ENCODE measurements around the gene HOXB3.

The HOXB3 gene

DNA sequence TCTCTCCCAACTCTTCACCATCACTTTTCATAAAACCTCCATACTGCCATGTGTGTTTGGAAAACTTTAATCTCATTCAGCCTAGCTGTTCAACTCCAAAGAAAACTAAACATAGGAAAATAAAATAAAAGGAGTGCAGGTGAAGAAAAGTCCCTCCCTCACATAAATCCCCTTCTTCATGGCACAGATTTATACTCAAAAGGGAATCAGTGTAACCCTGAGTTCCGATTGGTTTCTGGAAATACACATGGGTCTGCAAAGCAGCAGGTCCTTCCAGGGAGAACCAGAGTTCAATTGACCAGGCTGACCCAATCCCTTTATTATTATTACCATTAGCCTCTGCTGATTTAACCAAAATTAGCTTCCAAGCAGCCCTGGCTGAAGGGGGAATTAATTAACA is 36.2 kb downstream of the HOXB3 start:
- no peak for DNase-seq

DNA sequence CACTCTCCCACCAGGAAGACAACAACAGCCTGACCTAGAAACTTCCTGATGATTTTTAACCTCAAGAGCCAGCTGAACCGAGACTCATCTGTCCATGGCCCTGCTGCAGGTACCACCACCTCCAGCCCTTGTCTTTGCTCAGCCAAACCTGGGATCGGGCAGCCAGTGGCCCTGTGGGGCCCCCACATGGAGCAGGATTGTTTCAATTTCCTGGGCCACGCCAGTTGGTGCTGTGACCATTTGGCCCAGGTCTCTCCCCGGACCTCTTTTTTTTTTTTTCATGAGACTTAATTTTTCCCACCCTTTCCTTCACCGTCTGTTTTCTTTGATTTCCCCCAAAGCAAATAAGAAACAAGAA is 36.9 kb downstream of the HOXB3 start:
- no peak for DNase-seq

DNA sequence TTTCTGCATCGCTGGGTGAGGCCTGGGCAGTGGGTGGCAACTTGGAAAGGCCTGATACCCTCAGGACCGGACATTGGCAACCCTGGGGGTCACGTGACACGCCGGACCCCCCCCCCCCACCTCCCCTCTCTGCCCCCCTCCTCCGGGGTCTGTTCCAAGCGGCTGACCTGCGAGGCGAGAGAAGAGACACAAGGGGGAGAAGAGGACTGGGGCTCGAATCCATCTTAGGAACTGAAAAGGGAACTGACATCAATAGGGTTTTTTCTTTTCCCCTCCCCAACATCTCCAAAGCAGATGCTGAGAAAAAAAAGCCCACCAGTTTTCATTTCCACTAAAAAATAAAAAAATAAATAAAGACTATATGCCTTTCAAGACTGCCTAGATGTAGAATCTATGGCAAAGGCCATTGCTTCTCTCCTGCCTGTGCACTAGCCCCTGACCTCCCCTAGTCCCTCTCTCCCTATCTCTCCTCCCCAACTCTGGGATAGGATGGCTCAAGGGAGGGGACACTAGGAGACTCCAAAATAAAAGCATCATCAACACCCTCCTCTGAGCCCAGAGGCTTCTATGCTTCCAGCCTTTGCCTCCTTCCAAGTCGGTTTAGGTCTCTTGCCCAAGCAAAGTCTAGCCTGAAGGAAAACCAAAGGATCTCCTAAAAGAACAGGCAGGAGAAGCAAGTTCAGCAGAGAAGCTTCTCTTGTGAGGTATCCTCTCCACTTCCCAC is 37.4 kb downstream of the HOXB3 start:
- no peak for DNase-seq

DNA sequence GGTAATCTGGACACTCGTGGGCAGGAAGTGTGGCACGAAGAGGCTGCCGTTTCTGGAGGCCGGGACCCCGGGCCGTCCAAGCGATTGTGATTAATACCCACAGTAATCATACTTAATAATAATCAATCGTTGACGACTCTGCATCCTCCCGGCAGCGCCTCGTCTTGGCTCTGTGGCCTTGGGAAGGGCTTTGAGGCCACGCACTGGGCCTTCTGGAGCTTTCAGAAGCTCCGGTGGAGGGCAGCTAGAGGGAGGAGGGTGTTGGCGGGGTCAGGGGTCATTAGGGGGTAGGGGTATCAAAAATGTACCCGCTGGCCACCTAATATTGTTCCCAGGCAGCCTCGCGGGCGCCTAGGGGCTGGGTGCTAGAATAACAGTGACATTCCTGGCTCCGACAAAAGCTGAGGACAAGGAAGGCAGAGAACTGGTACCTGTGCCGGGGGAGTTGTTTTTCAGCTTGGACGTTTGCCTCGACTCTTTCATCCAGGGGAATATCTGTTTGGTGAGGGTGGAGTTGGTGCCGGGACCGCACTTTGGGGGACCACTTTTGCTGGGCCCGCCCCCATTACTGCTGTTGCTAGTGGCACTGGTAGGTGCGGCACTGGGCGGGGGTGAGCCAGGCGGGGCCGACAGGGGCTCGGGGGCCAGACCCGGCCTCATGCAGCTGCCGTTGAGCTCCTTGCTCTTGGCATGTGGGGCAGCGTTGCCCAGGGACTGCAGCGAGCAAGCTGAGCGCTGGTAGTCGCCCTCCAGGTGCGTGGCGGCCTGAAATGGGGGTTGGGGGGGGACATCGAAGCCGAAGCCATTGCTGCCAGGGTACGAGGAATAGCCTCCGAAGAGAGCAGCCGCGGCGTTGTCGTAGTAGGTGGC is 38.2 kb downstream of the HOXB3 start:
- DNase-seq = no peak

DNA sequence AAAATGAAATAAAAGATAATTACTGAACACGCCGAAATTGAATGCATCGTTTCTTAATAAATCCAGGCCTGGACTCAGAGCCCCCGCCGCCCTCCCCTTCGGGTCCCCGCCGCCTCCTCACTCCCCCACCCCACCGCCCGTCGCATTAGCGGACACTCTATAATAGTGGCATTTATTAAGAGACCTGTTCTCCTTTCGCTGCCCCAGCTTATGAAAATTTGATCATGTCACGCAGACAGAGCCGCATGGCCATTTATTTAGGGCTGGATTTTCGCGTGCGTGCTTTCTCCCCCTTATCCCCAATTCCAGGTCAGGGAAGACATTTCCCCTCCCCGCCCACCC is 38.9 kb downstream of the HOXB3 start:
- DNase-seq = no peak

DNA sequence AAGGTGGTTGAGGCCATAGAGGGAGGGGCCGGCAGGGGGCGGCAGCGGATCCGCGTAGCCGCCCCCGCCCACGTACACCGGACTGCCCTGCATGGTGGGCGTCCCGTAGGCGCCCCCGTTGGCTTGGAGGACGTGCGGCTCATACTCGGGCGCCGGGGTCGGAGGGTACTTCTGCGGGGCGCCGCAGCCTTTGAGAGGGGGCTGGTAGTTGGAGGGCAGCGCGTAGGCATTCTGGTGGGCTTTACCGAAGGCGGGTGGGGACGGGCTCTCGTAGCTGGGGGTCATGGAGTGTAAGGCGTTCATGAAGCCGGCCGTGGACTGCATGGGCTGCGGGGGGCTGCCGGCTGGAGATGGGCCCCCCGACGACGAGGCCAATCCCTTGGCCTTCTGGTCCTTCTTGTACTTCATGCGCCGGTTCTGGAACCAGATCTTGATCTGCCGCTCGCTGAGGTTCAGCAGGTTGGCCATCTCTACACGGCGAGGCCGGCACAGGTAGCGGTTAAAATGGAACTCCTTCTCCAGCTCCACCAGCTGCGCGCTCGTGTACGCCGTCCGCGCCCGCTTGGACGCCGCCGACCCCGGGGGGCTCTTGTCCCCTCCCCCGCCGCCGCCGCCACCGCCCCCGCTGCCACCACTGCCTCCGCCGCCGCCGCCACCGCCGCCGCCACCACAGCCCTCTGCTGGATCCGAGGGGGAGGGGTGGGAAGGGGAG is 39.4 kb downstream of the HOXB3 start:
- no peak for DNase-seq

DNA sequence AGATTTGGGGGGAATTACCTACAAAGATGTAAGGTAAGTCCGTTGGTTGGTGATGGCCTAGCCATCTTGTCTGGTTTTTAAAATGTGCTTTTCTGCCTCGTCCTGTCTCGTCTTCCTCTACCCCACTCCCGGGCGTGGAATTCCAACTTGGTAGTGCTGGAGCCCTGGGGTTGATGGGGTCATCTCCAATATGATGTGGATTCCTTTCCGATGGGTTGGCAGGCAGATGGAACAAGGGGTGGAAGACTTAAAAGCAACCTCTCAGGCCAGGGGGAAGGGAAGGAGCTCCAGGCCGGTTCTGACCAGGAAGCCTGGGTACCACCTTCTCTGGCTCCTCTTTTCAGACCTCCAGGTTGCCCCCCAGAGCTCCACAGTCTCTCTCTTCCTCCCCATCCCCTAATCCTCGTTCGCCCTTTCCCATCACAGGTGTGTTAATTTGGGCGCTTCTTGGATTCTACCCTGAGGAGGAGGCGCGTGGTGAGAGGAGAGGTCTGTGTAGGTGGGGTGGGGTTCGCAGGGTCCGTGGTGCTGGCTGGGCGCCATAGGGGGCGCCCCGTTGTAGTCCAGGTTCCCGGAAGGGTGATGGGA is 40.0 kb downstream of the HOXB3 start:
- DNase-seq = no peak

DNA sequence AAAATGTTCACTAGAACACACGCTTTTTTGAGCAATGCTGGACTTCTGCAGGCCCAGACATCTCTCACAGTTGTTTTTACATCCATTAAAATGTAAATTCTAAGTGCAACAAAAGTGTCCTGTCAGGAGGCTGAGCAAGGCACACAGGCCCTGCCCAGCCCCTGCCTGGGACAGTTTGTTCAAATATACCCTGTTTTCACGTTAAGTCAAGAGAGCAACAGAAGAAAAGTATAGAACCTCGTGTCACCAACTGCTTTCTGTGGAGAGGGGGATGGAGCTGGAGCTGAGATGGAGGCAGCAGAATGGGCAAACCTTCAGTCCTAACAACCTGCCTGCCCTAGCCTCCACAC is 40.8 kb downstream of the HOXB3 start:
- DNase-seq = no peak

DNA sequence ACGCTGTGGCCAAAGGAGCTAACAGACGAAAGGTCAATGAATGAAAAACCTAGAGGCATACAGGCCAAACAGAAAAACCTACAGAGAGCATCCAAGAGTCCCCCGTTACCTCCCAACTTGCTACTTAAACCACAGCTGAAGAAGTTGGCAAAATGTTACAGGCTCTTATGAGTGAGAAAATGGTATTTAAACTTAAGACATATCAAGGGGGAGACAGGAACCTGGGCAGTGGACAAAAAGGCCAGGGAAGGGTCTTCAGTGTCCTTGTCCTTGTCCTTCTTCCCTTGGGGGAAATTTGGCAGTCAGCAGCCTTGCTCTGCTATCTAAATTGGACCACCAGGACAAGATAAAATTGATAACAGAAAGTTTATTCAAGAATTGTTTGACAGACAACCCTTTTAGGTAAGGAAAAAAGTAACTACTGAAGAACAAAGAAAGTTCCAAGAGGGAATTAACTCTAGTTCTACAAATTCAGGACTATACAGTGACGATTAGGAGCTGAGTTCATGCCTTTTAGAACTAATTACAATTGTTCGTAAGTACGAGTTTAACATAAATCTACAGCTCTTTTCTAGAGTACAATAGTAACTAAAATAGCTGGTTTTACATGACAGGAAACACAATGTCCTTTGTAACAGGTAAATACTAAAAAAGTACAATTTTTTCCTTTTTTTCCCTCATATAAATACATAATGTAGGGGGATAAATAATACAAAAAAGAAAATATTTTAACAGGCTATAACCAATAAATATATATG is 41.3 kb downstream of the HOXB3 start:
- DNase-seq = no peak

DNA sequence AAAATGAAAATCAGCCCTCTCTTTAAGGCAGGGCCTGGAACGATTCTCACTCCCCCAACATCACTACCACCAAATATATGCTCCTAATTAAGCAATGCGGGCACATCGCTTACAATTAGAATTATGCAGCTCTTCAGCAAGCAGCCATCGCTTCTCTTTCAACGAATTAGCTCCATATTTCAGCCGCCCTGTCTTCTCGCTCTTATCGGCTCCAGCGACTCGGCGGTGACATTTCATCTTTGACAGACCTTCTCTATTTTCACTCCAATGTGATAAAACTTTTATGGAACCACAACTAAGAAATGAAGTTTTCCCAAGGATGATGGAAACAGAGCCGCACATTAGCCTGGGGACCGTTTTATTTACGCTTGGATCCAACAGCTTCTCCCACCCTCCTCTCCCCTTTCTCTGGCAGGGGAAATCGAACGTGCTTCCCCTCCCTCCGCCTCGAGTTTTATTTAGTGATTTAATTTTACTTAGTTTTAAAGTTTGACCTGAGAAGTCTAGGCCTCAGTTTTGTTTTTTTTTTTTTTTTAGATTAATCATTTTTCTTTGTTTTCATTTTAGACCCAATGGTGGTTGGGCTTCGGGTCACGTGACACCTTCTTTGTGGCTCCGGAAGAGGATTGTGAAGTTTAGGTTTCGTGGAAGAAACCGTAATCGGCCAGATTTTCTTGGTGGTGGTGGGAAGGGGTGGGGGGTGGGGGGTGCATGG is 42.1 kb downstream of the HOXB3 start:
- peak; percentile 74 for DNase-seq

DNA sequence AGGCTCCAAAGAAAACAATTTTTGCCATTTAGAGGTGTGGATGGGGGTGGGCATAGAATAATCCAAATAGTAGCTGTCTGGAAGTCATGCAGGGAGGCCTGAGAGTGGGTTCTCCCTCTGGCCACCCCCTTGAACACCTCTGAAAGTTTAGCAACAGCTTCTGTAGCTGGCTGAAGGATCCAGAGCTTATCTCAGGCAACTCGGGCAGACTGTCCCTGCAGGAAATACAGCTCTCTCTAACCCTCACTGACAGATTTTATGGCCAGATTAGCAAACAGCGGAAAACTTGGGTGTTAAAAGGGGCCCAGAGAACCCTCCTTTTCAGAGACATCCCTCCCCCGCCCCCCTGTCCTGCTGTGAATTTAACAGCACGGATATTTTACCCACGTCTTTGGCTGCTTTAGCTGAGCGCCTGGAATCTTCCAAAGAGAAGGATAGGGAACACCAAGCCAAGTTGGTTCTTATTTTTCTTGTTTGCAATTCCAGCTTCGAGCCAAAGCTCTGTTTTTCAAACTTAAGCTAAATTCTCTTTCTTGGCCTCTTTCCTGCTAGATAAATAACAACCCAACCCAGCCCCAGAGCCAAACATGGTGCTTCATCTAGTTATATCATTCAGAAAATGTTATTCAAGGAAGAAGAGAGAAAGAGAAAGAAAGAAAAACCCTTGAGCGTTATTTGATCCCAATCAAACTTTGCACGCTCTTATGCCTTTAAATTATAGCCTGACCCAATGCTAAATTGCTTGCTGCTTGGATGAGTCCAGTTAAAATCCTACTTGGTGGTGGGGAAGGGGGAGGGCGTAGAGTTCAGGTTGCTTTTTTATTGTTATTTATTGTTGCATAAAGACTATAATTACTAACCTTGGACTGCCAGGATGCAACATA is 42.9 kb downstream of the HOXB3 start:
- peak; percentile 81 for DNase-seq

DNA sequence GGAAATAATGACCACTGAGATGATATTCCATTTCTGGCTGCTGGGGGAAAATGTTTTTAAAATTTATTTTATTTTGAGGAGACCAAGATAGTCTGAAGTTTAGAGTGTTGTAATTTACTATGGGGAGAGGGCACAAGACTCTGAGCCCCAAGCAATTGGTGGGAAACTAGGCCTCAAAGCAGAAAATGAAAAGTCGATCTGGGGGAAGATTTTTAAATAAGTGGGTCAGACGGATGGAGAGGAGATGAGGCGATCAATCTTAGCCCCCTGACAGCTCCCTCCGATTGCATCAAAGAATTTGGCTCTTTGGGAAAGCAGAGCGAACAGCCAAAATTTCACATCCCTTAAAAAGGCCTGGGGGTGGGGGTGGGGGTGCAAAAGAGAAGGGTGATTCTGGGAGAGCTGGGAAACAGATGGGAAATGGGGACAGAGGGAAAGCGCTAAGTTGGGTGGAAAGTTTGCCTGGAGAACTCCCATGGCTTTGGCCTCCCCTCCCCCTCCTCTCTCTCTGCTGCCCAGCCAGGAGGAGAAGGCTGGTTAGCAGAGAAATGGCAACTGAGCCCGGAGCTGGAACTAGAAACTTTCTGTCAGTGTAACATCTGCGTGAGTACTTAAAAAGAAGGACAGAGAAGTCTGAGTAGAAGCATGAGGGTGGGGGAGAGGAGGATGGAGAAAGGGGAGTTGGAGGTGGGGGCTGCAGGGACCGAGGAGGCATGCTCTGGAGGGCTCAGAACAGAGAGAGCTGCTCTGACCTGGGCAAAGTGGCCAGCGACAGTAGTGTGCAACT is 43.7 kb downstream of the HOXB3 start:
- DNase-seq = peak; percentile 57

DNA sequence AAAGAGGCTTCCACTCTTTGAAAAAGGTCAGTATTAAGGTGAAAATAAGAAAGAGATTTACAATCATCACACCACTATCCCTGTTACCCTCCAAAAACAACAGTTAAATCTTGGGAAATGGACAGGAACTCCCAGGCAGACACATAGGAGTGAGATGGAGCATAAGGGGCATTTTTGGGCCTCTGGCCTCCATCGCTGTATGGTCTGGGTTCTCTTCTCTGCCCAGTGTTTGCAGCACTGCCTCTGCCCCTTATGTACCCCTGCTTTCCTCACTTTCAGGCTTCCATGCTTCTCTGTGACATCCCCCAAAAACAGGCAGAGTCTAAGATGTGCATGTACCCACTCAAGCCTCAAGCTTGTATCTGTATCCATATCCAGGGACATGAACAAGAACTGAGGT is 44.5 kb downstream of the HOXB3 start:
- DNase-seq = no peak

DNA sequence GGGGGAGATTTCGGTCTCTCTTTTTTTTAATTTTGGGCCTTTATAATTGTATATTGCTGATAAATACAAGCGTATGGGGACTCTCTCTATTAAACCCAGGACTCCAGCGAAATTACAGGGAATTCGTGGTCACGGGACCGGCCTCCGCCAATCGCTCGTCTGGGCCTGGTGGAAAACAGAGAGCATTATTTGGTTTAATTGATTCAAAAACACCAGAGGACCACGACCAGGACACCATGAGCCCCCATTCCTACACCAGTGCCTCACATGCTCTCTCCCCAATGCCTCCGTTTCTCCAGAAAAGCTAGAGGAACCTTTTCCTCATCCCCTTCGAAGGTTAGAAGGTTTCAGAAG is 45.0 kb downstream of the HOXB3 start, which contains the start of gene HOXB2:
HOXB2 (minus strand) TSS at position 88 of the 354 bp plus-strand sequence. CDS start 198 bp downstream, outside the sequence.
- peak; percentile 70 for DNase-seq

DNA sequence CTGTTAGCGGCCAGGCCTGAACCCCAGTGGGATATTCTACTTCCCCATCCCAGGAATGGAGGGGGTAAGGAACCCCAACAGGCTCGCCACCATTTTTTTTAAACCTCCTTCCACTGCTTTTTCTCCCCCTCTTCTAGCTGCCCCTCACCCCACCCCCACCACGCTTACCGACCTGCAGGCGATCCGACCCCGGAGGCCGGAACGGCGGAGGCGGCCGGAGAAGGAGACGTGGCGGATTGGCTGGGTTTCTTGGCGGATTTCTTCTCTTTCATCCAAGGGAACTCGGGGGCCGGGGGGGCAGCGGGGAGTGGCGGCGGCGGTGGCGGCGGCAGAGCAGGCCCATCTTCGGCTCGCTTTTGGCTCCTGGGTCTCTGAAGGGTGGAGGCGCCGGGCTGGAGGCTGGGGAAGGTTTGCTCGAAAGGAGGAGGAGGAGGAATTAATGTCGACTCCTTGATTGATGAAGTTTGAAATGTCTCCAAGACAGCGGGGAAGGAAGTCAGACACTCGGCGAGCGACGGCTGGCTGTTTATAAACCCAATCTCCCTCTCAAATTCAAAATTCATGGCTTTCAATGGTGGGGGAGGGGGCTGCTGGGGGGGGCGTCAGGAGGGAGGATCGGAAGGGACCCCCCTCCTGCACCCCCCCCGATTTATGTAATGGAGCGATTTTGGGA is 45.6 kb downstream of the HOXB3 start:
- peak; percentile 92 for DNase-seq

DNA sequence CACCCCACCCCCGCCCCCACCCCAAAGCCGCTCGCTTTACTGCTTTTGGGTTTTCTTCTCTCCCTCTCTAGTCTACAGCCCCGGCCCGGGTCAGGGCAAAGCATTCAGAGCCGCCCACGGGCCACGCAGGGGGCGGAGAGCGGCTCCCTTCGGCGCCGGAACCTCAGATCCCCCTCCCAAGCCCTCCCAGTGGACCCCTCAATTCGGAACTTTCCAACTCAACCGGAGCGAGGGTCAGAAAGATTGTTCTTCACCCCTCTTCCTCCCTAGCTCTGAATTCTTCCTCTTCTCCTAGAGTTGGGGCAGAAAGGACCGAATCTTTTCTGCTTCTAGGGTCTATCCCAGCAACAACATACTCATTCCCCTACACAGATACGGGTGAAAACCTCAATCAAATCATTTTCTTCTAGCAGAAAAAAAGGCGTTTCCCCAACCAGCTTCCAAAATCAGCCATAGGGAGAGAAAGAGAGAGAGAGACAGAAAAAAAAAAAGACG is 46.1 kb downstream of the HOXB3 start:
- no peak for DNase-seq

DNA sequence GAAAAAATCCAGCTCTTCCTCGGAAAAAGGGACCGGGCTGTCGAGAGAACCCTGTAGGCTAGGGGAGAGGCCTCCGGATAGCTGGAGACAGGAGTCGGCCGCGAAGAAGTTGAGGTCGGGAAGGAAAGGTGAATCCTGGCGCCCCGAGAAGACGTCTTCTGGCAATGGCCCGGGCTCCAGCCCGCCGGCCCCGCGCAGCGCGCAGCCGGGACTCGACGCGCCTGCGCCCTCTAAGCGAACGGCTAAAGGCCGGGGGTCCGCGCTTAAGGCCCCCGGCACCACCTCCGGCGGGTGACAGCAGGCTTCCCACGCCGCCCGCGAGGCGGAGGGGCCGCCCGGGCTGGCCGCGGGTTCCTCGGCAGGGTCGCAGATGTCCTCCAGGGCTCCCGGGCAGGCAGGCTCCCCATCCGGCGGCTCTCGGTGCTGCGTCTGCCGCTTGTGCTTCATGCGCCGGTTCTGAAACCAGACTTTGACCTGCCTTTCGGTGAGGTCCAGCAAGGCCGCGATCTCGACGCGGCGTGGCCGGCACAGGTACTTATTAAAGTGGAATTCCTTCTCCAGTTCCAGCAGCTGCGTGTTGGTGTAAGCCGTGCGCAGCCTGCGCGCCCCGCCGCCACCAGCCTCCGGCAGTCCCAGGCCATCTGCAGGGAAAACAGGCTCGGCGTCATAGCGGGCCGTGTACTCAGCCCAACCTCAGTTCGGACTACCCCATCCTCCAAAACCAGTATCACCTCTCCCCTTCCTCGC is 46.8 kb downstream of the HOXB3 start:
- peak; percentile 62 for DNase-seq

DNA sequence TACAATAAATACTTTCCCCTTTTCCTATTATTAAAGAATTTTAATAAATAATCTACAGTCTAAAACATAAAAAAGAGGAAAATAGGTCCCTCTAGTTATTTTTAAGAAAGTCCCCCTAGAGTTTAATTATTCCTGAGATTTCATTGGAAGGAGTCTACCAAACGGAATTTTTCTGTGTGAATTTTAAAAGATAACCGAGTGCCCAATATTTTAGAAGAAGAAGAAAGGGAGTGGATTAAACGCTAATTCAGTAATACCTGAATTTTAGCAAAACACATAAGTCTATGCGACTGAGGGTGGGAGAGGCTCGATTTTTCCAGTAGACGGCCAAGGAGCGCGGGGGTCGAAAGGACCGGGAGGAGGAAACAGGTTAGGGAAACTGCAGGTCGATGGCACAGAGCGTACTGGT is 47.3 kb downstream of the HOXB3 start:
- DNase-seq = no peak
